ENCODE data around the gene ZP2.

- TF ChIP-seq CTCF (conservative IDR thresholded peaks at IDR 0.05; ENCODE audit: low read depth, low read length) (no peak), EZH2 (IDR thresholded peaks at IDR 0.05; ENCODE audit: low read length, unreplicated experiment) (no peak), EZH2phosphoT487 (IDR thresholded peaks at IDR 0.05; ENCODE audit: borderline replicate concordance, low read length) (no peak)
Observed at GRCh38 chr16:21224800-21225199, 13.4 kb upstream of the ZP2 start.

Data from PC-3 (cell line).